GM20000 (cell line): Measurements from ENCODE around the gene CHCHD1.
"Not testable (repeated sequence)": the region's sequence is repeated elsewhere in the genome, so short reads cannot be mapped to it uniquely, and the experiment has no call there.

ENCODE experiments used
- DNase-seq: peaks from one replicate; pipeline ENCODE4 v3.0.0; 2012; ENCODE audit warnings: low spot score
- CTCF ChIP-seq: IDR thresholded peaks from 2 replicates; pipeline ENCODE4 v1.5.1; 2012; ENCODE audit warnings: mild to moderate bottlenecking, control low read depth; ENCODE audit errors: extremely low read depth, missing control alignments

CHCHD1 gene

GRCh38 chr10:73827346-73828089, 45.7 kb downstream of the CHCHD1 start:
- TF ChIP-seq CTCF: no peak
- DNase-seq: no peak

GRCh38 chr10:73828161-73828560, 46.3 kb downstream of the CHCHD1 start:
- DNase-seq: no peak
- TF ChIP-seq CTCF: no peak

- DNase-seq: not testable (repeated sequence)
Measured at GRCh38 chr10:73829090-73829489, 47.2 kb downstream of the CHCHD1 start.
